H1 (cell line): Measurements from ENCODE around the gene RYR3. TPM values are rescaled to one million over a fixed set of nuclear protein-coding genes. Genes with fewer than 3 reads are reported as not detected.

Experiments used
- CTCF ChIA-PET: fragments of 300-600 bp; sonication (Branson Sonifier 250); formaldehyde crosslinking; loops from one replicate; lab custom pipeline; 2021; ENCODE audit not compliant: partially characterized antibody; lab: Charles Lee
- POLR2A ChIA-PET: fragments of 300-600 bp; sonication (Branson Sonifier 250); formaldehyde crosslinking; loops from one replicate; lab custom pipeline; 2021; ENCODE audit warnings: inconsistent platforms; ENCODE audit not compliant: partially characterized antibody; lab: Charles Lee
- DNase-seq, 2 experiments: peaks; one replicate each; pipeline versions ENCODE4 v3.0.0 to v3.0.0-alpha.2; 2010 to 2022; ENCODE audit warnings: low spot score in 2 of 2, low read depth in 1 of 2, mixed read lengths in 1 of 2
- FAIRE-seq: peaks from 2 replicates; lab custom pipeline; 2011; peaks lifted over from hg19 to GRCh38; lab: Jason Lieb, UNC
- H2AFZ ChIP-seq: 2 replicates; pipeline ENCODE4 v1.8.1; 2012; ENCODE audit warnings: low read length, inconsistent platforms
- H2AK5ac ChIP-seq: 2 replicates; pipeline ENCODE4 v1.6.1; 2013; ENCODE audit warnings: low read depth, low read length
- H2BK120ac ChIP-seq: replicated peaks from 2 replicates; pipeline ENCODE3; 2013; ENCODE audit warnings: low read depth, low read length, inconsistent platforms
- H2BK12ac ChIP-seq: 2 replicates; pipeline ENCODE4 v1.6.1; 2013; ENCODE audit warnings: low read depth, low read length
- H2BK15ac ChIP-seq: 2 replicates; pipeline ENCODE4 v1.6.1; 2013; ENCODE audit warnings: low read length
- H2BK20ac ChIP-seq: 2 replicates; pipeline ENCODE4 v1.6.1; 2013; ENCODE audit warnings: low read length
- H2BK5ac ChIP-seq: 2 replicates; pipeline ENCODE4 v1.6.1; 2013; ENCODE audit warnings: low read depth, low read length
- H3K14ac ChIP-seq: 2 replicates; pipeline ENCODE4 v1.6.1; 2013; ENCODE audit warnings: inconsistent platforms; ENCODE audit not compliant: insufficient read length
- H3K18ac ChIP-seq: 2 replicates; pipeline ENCODE4 v1.6.1; 2013; ENCODE audit warnings: low read length; ENCODE audit errors: extremely low read depth
- H3K23ac ChIP-seq: 2 replicates; pipeline ENCODE4 v1.6.1; 2013; ENCODE audit warnings: inconsistent platforms; ENCODE audit not compliant: insufficient read length
- H3K23me2 ChIP-seq: 2 replicates; pipeline ENCODE4 v1.6.1; 2013; ENCODE audit warnings: low read depth, low read length
- H3K27ac ChIP-seq: 2 replicates; pipeline ENCODE4 v1.6.1; 2011; ENCODE audit warnings: low read depth, low read length, inconsistent platforms
- H3K27me3 ChIP-seq, 4 experiments: replicated peaks in 1 of 4; 1 replicate in 1 of 4; 2 replicates in 3 of 4; pipeline versions ENCODE4 v1.6.1 to v1.8.1; 2011 to 2013; ENCODE audit warnings: low read length in 3 of 4, mild to moderate bottlenecking in 3 of 4, inconsistent platforms in 2 of 4, mixed read lengths in 2 of 4, moderate library complexity in 1 of 4; ENCODE audit not compliant: control insufficient read depth in 3 of 4, insufficient read depth in 3 of 4; ENCODE audit errors: extremely low read depth in 1 of 4
- H3K36me3 ChIP-seq, 4 experiments: 2 replicates each; pipeline versions ENCODE4 v1.6.1 to v1.8.1; 2011 to 2013; ENCODE audit warnings: mild to moderate bottlenecking in 4 of 4, low read length in 3 of 4, moderate library complexity in 2 of 4, control low read depth in 1 of 4, inconsistent platforms in 1 of 4; ENCODE audit not compliant: insufficient read depth in 4 of 4, control insufficient read depth in 2 of 4
- H3K4ac ChIP-seq: replicated peaks from 2 replicates; pipeline ENCODE3; 2013; ENCODE audit warnings: low read length, low read depth, mixed read lengths, inconsistent platforms; ENCODE audit not compliant: insufficient read length
- H3K4me1 ChIP-seq, 4 experiments: replicated peaks in 1 of 4; 1 replicate in 1 of 4; 2 replicates in 3 of 4; pipeline versions ENCODE4 v1.6.1 to v1.8.1; 2011 to 2013; ENCODE audit warnings: low read length in 3 of 4, inconsistent platforms in 2 of 4, mixed read lengths in 1 of 4; ENCODE audit not compliant: insufficient read depth in 4 of 4, control insufficient read depth in 3 of 4
- H3K4me2 ChIP-seq, 2 experiments: 2 replicates each; pipeline versions ENCODE4 v1.6.1 to v1.8.1; 2011 to 2013; ENCODE audit warnings: low read depth in 2 of 2, low read length in 2 of 2, control low read depth in 1 of 2, inconsistent platforms in 1 of 2, mild to moderate bottlenecking in 1 of 2; ENCODE audit not compliant: insufficient read depth in 1 of 2
- H3K4me3 ChIP-seq, 4 experiments: fragments of 200-600, 300-600 bp in 1 of 4; sonication (generic), shearing (Covaris generic), sonication (Bioruptor Twin) in 1 of 4; 2 replicates each; pipeline versions ENCODE4 v1.5.1 to v1.8.1; 2011 to 2016; ENCODE audit warnings: low read length in 4 of 4, low read depth in 3 of 4, control low read depth in 2 of 4, inconsistent platforms in 2 of 4, mild to moderate bottlenecking in 2 of 4, mixed read lengths in 1 of 4, moderate library complexity in 1 of 4; ENCODE audit not compliant: insufficient read depth in 2 of 4; ENCODE audit errors: extremely low read depth in 1 of 4
- H3K56ac ChIP-seq: replicated peaks from 2 replicates; pipeline ENCODE3; 2013; ENCODE audit warnings: low read depth, mild to moderate bottlenecking, mixed read lengths, low read length, inconsistent platforms; ENCODE audit not compliant: insufficient read length
- H3K79me1 ChIP-seq: 2 replicates; pipeline ENCODE4 v1.6.1; 2013; ENCODE audit warnings: low read depth, low read length, control low read depth
- H3K79me2 ChIP-seq, 2 experiments: 2 replicates each; pipeline versions ENCODE4 v1.6.1 to v1.8.1; 2012 to 2013; ENCODE audit warnings: low read length in 2 of 2, mild to moderate bottlenecking in 2 of 2, inconsistent platforms in 1 of 2; ENCODE audit not compliant: insufficient read depth in 2 of 2, control insufficient read depth in 1 of 2
- H3K9ac ChIP-seq, 4 experiments: replicated peaks in 1 of 4; 1 replicate in 1 of 4; 2 replicates in 3 of 4; pipeline versions ENCODE4 v1.6.1 to v1.8.1; 2011 to 2013; ENCODE audit warnings: low read depth in 3 of 4, low read length in 3 of 4, control low read depth in 2 of 4, mild to moderate bottlenecking in 2 of 4, moderate library complexity in 2 of 4, inconsistent platforms in 1 of 4; ENCODE audit errors: extremely low read depth in 1 of 4
- H3K9me3 ChIP-seq, 2 experiments: 2 replicates each; pipeline versions ENCODE4 v1.6.1 to v1.8.1; 2012 to 2013; ENCODE audit warnings: mild to moderate bottlenecking in 2 of 2, moderate library complexity in 2 of 2, control low read depth in 1 of 2, inconsistent platforms in 1 of 2, low read depth in 1 of 2, low read length in 1 of 2, mixed read lengths in 1 of 2; ENCODE audit not compliant: insufficient read depth in 2 of 2
- H4K20me1 ChIP-seq, 2 experiments: replicated peaks in 1 of 2; 2 replicates each; pipeline versions ENCODE3 to v1.8.1; 2011 to 2013; ENCODE audit warnings: inconsistent platforms in 2 of 2, low read length in 2 of 2, mild to moderate bottlenecking in 1 of 2; ENCODE audit not compliant: insufficient read depth in 2 of 2, control insufficient read depth in 1 of 2
- H4K5ac ChIP-seq: 2 replicates; pipeline ENCODE4 v1.6.1; 2013; ENCODE audit warnings: low read length, low read depth, mixed read lengths, inconsistent platforms; ENCODE audit not compliant: insufficient read length
- H4K8ac ChIP-seq: 2 replicates; pipeline ENCODE4 v1.8.0; 2013; ENCODE audit warnings: mild to moderate bottlenecking, moderate library complexity, low read length, inconsistent platforms; ENCODE audit not compliant: insufficient read depth; ENCODE audit errors: extremely low read depth
- H4K91ac ChIP-seq: replicated peaks from 2 replicates; pipeline ENCODE3; 2013; ENCODE audit warnings: low read length, mixed read lengths, inconsistent platforms; ENCODE audit not compliant: insufficient read length
- ASH2L ChIP-seq: fragments of 200-600, 300-600 bp; sonication (generic); IDR thresholded peaks from one replicate; pipeline ENCODE4 v1.7.1; 2017; ENCODE audit warnings: low read length
- BCL11A ChIP-seq, 2 experiments: IDR thresholded peaks; one replicate each; pipeline ENCODE4 v1.6.1; 2011; ENCODE audit warnings: low read depth in 2 of 2, low read length in 2 of 2, mild to moderate bottlenecking in 2 of 2
- CBX5 ChIP-seq: fragments of 300-800, 300-1000 bp; sonication (generic); IDR thresholded peaks from 2 replicates; pipeline ENCODE4 v1.7.1; 2016; ENCODE audit warnings: antibody characterized with exemption, low read length, low read depth
- CBX8 ChIP-seq: fragments of 300-800, 300-1000 bp; sonication (generic); IDR thresholded peaks from 2 replicates; pipeline ENCODE4 v1.7.1; 2016; ENCODE audit warnings: low read depth, low read length, borderline replicate concordance
- EP300 ChIP-seq, 2 experiments: IDR thresholded peaks; 1 replicate in 1 of 2; 2 replicates in 1 of 2; pipeline ENCODE4 v1.6.1; 2011 to 2012; ENCODE audit warnings: low read depth in 2 of 2, low read length in 2 of 2, mild to moderate bottlenecking in 2 of 2, borderline replicate concordance in 1 of 2, inconsistent platforms in 1 of 2, moderate library complexity in 1 of 2
- GABPA ChIP-seq: IDR thresholded peaks from 2 replicates; pipeline ENCODE4 v1.6.1; 2011; ENCODE audit warnings: mild to moderate bottlenecking, low read length, moderate library complexity, borderline replicate concordance; ENCODE audit not compliant: insufficient read depth
- KDM4A ChIP-seq: IDR thresholded peaks from one replicate; pipeline ENCODE4 v1.7.1; 2012; ENCODE audit warnings: low read depth, mild to moderate bottlenecking, moderate library complexity, low read length, inconsistent platforms; ENCODE audit not compliant: severe bottlenecking
- MAFK ChIP-seq: IDR thresholded peaks from 2 replicates; pipeline ENCODE4 v1.6.1; 2012; ENCODE audit warnings: low read depth, mild to moderate bottlenecking, improper control_type of control experiment, low read length
- MAX ChIP-seq: IDR thresholded peaks from 2 replicates; pipeline ENCODE4 v1.6.1; 2012; ENCODE audit warnings: inconsistent platforms
- NANOG ChIP-seq: IDR thresholded peaks from 2 replicates; pipeline ENCODE4 v1.6.1; 2011; ENCODE audit warnings: low read length, low read depth, mild to moderate bottlenecking, inconsistent platforms; ENCODE audit not compliant: insufficient read depth, poor library complexity, severe bottlenecking
- RFX5 ChIP-seq: IDR thresholded peaks from 2 replicates; pipeline ENCODE4 v1.6.1; 2011; ENCODE audit warnings: low read depth, low read length, improper control_type of control experiment, borderline replicate concordance
- SP1 ChIP-seq: IDR thresholded peaks from 2 replicates; pipeline ENCODE4 v1.6.1; 2011; ENCODE audit warnings: low read depth, low read length
- SP4 ChIP-seq: IDR thresholded peaks from 2 replicates; pipeline ENCODE4 v1.6.1; 2012; ENCODE audit warnings: low read length, inconsistent platforms
- TBP ChIP-seq: IDR thresholded peaks from 2 replicates; pipeline ENCODE4 v1.6.1; 2011; ENCODE audit warnings: low read depth, low read length, improper control_type of control experiment
- WGBS, 2 experiments: shearing (Covaris generic) in 1 of 2; methylation state at CpG; one replicate each; pipeline versions ENCODE4 v1.1.6 to v1.1.7; 2013 to 2015; ENCODE audit warnings: low lambda C conversion rate in 2 of 2, mixed read lengths in 2 of 2, inconsistent platforms in 1 of 2, low coverage in 1 of 2, missing lambda C conversion rate in 1 of 2; ENCODE audit not compliant: insufficient replicate concordance in 2 of 2, insufficient coverage in 1 of 2, insufficient read length in 1 of 2; ENCODE audit errors: extremely low coverage in 1 of 2, missing lambda C conversion rate in 1 of 2; 5-methylcytosine and 5-hydroxymethylcytosine counted together
- polyA plus RNA-seq, 7 experiments: library from polyadenylated mRNA; depleted of rRNA in 3 of 7; stranded (reverse) in 5 of 7; unstranded in 2 of 7; fragments of >200 nt in 5 of 7; fragments of 200-250 nt in 2 of 7; gene quantifications; 1 replicate in 5 of 7; 2 replicates in 1 of 7; 4 replicates in 1 of 7; pipeline versions ENCODE4 v1.2.1 to v1.2.3, GENCODE V29; 2011 to 2013; ENCODE audit warnings: missing spikeins in 2 of 7, mixed read lengths in 2 of 7
- total RNA-seq: library from RNA; stranded (reverse); fragmentation: NEBNext Ultra II Directional; extraction: Animal tissue kit (Norgen Biotek cat#: 25700); gene quantifications from 2 replicates; pipeline ENCODE4 v1.2.1, GENCODE V29; 2021

The RYR3 gene
- total and polyA plus RNA-seq, 2 of the 8 experiments (the other 6 are each of a cell fraction or from before 2014, with no cell fraction given), result 0.33 to 3.4 TPM

DNA sequence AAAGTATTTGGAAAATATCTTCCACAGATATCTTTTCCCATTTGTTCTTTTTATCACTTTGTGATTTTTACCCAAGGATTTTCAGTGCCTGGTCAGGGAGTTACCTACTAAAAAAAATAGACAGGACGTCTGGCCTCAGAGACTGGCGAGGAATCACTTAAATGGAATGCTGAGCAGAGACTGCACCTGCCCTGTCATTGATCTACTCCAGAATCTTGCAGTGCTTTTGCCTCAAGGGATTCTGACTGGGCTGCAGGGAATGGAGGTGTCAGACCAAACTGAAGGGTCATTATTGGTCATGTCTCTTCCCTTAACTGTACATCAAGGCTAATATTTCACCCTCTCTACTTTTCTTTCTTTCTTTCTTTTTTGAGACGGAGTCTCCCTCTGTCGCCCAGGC, 12.1 kb upstream of the RYR3 start:
- Histone ChIP-seq H3K9me3 (no peaks in the 10 kb centered on the region), H3K79me1 (no peaks in the 10 kb centered on the region), H2BK15ac (no peak overlapping the region), H3K4ac (no peak overlapping the region), H3K9ac (no peak overlapping the region), H4K20me1 (no peaks in the 10 kb centered on the region), H3K27me3 (no peaks in the 10 kb centered on the region), H3K4me3 (no peak overlapping the region), H4K5ac (no peak overlapping the region), H3K23ac (no peak overlapping the region), H3K56ac (no peak overlapping the region), H4K91ac (no peak overlapping the region), H2BK120ac (no peak overlapping the region), H3K18ac (no peak overlapping the region), H2BK12ac (no peak overlapping the region), H2AFZ (no peak overlapping the region), H4K8ac (no peak overlapping the region), H3K4me2 (no peak overlapping the region), H3K14ac (no peak overlapping the region), H2AK5ac (no peak overlapping the region), H3K4me1 (no peaks in the 10 kb centered on the region), H3K79me2 (no peaks in the 10 kb centered on the region), H2BK5ac (no peak overlapping the region), H3K27ac (no peak overlapping the region), H3K23me2 (no peaks in the 10 kb centered on the region), H2BK20ac (no peak overlapping the region), H3K36me3 (no peaks in the 10 kb centered on the region)
- ChIA-PET CTCF (interaction anchor here (0.7 to 3.3 kb wide), 6 partner anchors 11 to 438 kb away, joined by 4 to 20 read pairs (median 8); partner anchors contain the start of gene RYR3), POLR2A (no interaction called here)
- TF ChIP-seq MAFK (no peak), KDM4A (no peak), MAX (no peak), RFX5 (no peak), TBP (no peak), NANOG (no peak), SP4 (no peak), BCL11A (IDR thresholded peaks at IDR 0.05; ENCODE audit: low read depth in 2 of 2, low read length in 2 of 2) (no peak), SP1 (no peak), GABPA (no peak), EP300 (IDR thresholded peaks at IDR 0.05; ENCODE audit: borderline replicate concordance in 1 of 2, low read depth in 2 of 2, low read length in 2 of 2) (no peak), CBX5 (no peak), ASH2L (no peak), CBX8 (no peak)
- no peak for FAIRE-seq
- 74% methylated on average over 2 of the region's 4 CpGs; no CpG with 5 or more reads in 1 of the 2 experiments for WGBS, 2 experiments
- DNase-seq, result no peak
